Sigmoid colon (tissue), 7 donors: ENCODE data around the gene CHAC1. TPM values are rescaled to one million over a fixed set of nuclear protein-coding genes. Genes with fewer than 3 reads are reported as not detected.

ENCODE experiments used
- DNase-seq: peaks from one replicate; pipeline ENCODE4 v3.0.0-alpha.2; 2019
- H3K27ac ChIP-seq, 4 donors: fragments of 200-600 bp; sonication (generic); one replicate each; pipeline ENCODE4 v1.5.1; 2016 to 2019; ENCODE audit warnings: mild to moderate bottlenecking in 1 of 4
- H3K27me3 ChIP-seq, 3 donors: fragments of 200-600 bp; sonication (generic); one replicate each; pipeline ENCODE4 v1.5.1; 2019; ENCODE audit warnings: mild to moderate bottlenecking in 1 of 3
- H3K36me3 ChIP-seq, 4 donors: fragments of 200-600 bp; sonication (generic); one replicate each; pipeline ENCODE4 v1.5.1; 2016 to 2019
- H3K4me1 ChIP-seq, 4 donors: fragments of 200-600 bp; sonication (generic); one replicate each; pipeline ENCODE4 v1.5.1; 2017 to 2019
- H3K4me3 ChIP-seq, 4 donors: fragments of 200-600 bp; sonication (generic); one replicate each; pipeline ENCODE4 v1.5.1; 2017 to 2019; ENCODE audit warnings: mild to moderate bottlenecking in 2 of 4, moderate library complexity in 1 of 4
- H3K9me3 ChIP-seq, 4 donors: fragments of 200-600 bp in 3 of 4; sonication (generic) in 3 of 4; one replicate each; pipeline versions ENCODE4 v1.5.1 to v1.6.1; 2013 to 2019
- CTCF ChIP-seq, 4 experiments: fragments of 450-650 bp in 3 of 4; fragments of 200-600 bp in 1 of 4; IDR thresholded peaks; one replicate each; pipeline ENCODE4 v1.5.1; 2016 to 2019; ENCODE audit warnings: antibody characterized with exemption in 4 of 4, mild to moderate bottlenecking in 3 of 4, moderate library complexity in 2 of 4
- EP300 ChIP-seq, 4 donors: sonication (generic); formaldehyde crosslinking; IDR thresholded peaks; one replicate each; pipeline ENCODE4 v1.6.1; 2017; ENCODE audit warnings: antibody characterized with exemption in 4 of 4
- POLR2A ChIP-seq, 2 donors: fragments of 450-650 bp; IDR thresholded peaks; one replicate each; pipeline ENCODE4 v1.6.1; 2016; ENCODE audit warnings: antibody characterized with exemption in 2 of 2, mild to moderate bottlenecking in 2 of 2, moderate library complexity in 2 of 2
- POLR2AphosphoS5 ChIP-seq, 4 donors: sonication (generic); formaldehyde crosslinking; IDR thresholded peaks; one replicate each; pipeline ENCODE4 v1.6.1; 2017; ENCODE audit warnings: antibody characterized with exemption in 4 of 4
- WGBS, 2 donors: extraction: QIAGEN DNeasy Blood & Tissue Kit; methylation state at CpG; one replicate each; pipeline ENCODE4 v1.1.7; 2013; 5-methylcytosine and 5-hydroxymethylcytosine counted together
- intact Hi-C: fragments of 100-400 bp; cut with DNase I; formaldehyde crosslinking; loops from one replicate; pipeline ENCODE4 v1.15.1; 2023
- polyA plus RNA-seq, 3 donors: library from polyadenylated mRNA; stranded (reverse); fragments of 200-250 nt; gene quantifications; one replicate each; pipeline ENCODE4 v1.2.3, GENCODE V29; 2013
- small RNA-seq, 3 donors: library from RNA; depleted of rRNA; stranded (forward); fragments of <200 nt; gene quantifications; one replicate each; pipeline ENCODE3, GENCODE V24; 2016
- total RNA-seq, 4 donors: library from RNA; depleted of rRNA; stranded (reverse); fragments of >200 nt; gene quantifications; one replicate each; pipeline ENCODE4 v1.1.0, GENCODE V29; 2016
- donor health status: healthy with polysubstance abuse.
- donor health status: Bipolar disorder and iron deficiency.
- donor health status: healthy.

CHAC1 gene
- total and polyA plus RNA-seq, 7 donors, result 0.66 to 31.4 (median 3.0) TPM

- no peak overlapping the region for H3K4me3 ChIP-seq
- WGBS, 2 donors, result 90 to 91% methylated on average over 4 of the region's 4 CpGs
- no peak for DNase-seq
- no peak for TF ChIP-seq CTCF (IDR thresholded peaks at IDR 0.05)
- peaks cover 0 to 8% (median 8%) of the 10 kb centered on the region in 4 donors for H3K4me1 ChIP-seq
- no peaks in the 10 kb centered on the region for H3K9me3 ChIP-seq
- no peak overlapping the region for H3K27ac ChIP-seq
- H3K27me3 ChIP-seq, result no peaks in the 10 kb centered on the region
- peaks cover 11 to 58% (median 24%) of the 10 kb centered on the region in 4 donors for H3K36me3 ChIP-seq
- intact Hi-C loops, result no loop called here
Observed at GRCh38 chr15:40999190-40999589, 45.9 kb downstream of the CHAC1 start.

GRCh38 chr15:41001524-41002214, 48.4 kb downstream of the CHAC1 start:
- peaks cover 0 to 8% (median 8%) of the 10 kb centered on the region in 4 donors for H3K4me1 ChIP-seq
- H3K4me3 ChIP-seq, result no peak overlapping the region
- intact Hi-C loops, result no loop called here
- no peaks in the 10 kb centered on the region for H3K9me3 ChIP-seq
- H3K36me3 ChIP-seq, result peaks cover 3 to 48% (median 14%) of the 10 kb centered on the region in 4 donors
- no peak for DNase-seq
- WGBS, 2 donors, result 12 to 64% methylated on average over 5 of the region's 5 CpGs
- peak overlapping the region in 1 of 4 donors; percentile 20 for H3K27ac ChIP-seq
- no peaks in the 10 kb centered on the region for H3K27me3 ChIP-seq
- TF ChIP-seq POLR2AphosphoS5 (IDR thresholded peaks at IDR 0.05), result no peak
- TF ChIP-seq EP300 (IDR thresholded peaks at IDR 0.05), result no peak

GRCh38 chr15:41004490-41004889, 51.2 kb downstream of the CHAC1 start:
- Histone ChIP-seq H3K36me3 (peaks cover 0 to 35% (median 9%) of the 10 kb centered on the region in 4 donors), H3K4me1 (peaks cover 0 to 8% (median 8%) of the 10 kb centered on the region in 4 donors), H3K27me3 (no peaks in the 10 kb centered on the region), H3K9me3 (no peaks in the 10 kb centered on the region), H3K4me3 (no peak overlapping the region), H3K27ac (no peak overlapping the region)
- intact Hi-C loops, result no loop called here
- DNase-seq, result no peak
- no peak for TF ChIP-seq CTCF (IDR thresholded peaks at IDR 0.05)
- no peak for TF ChIP-seq POLR2A (IDR thresholded peaks at IDR 0.05)
- no peak for TF ChIP-seq EP300 (IDR thresholded peaks at IDR 0.05)
- TF ChIP-seq POLR2AphosphoS5 (IDR thresholded peaks at IDR 0.05), result no peak
- WGBS, 2 donors, result 70 to 87% methylated on average over 3 of the region's 3 CpGs

Small RNA genes within 50 kb of the gene (small RNA-seq; reads per million reads assigned to genes)
- 0 reads per million in 3 donors for gene ISCA1P4

Other genes with a start within 250 kb of the CHAC1 start
- 10 to 100 TPM; 20.8 to 26.4 (median 22.4) TPM for gene RMDN3, start 198.2 kb upstream of the CHAC1 start, total RNA-seq
- gene RMDN3, start 198.2 kb upstream of the CHAC1 start, polyA plus RNA-seq, result 10 to 100 TPM in 1 of 3 donors, 1 to 10 TPM in 2; 7.9 to 32.7 (median 9.6) TPM
- 10 to 100 TPM in 3 of 4 donors, 1 to 10 TPM in 1; 2.2 to 27.8 (median 15.8) TPM for gene GCHFR, start 189.4 kb upstream of the CHAC1 start, total RNA-seq
- gene GCHFR, start 189.4 kb upstream of the CHAC1 start, polyA plus RNA-seq, result 10 to 100 TPM; 45.0 to 71.7 (median 54.6) TPM
- under 1 TPM in 3 of 4 donors, not detected in 1; 0.28 to 0.71 (median 0.66) TPM for gene C15orf62, start 183.5 kb upstream of the CHAC1 start, total RNA-seq
- gene C15orf62, start 183.5 kb upstream of the CHAC1 start, polyA plus RNA-seq, result 1 to 10 TPM in 1 of 3 donors, not detected in 2; 1.1 TPM
- gene ZFYVE19, start 146.4 kb upstream of the CHAC1 start, total RNA-seq, result 10 to 100 TPM; 17.5 to 49.6 (median 29.9) TPM
- 10 to 100 TPM; 14.4 to 32.4 (median 28.7) TPM for gene ZFYVE19, start 146.4 kb upstream of the CHAC1 start, polyA plus RNA-seq
- gene DNAJC17, start 146.0 kb upstream of the CHAC1 start, total RNA-seq, result 10 to 100 TPM in 2 of 4 donors, 1 to 10 TPM in 2; 9.1 to 25.8 (median 12.8) TPM
- gene DNAJC17, start 146.0 kb upstream of the CHAC1 start, polyA plus RNA-seq, result 10 to 100 TPM; 46.5 to 56.4 (median 46.8) TPM
- not detected for gene PPP1R14D, start 124.8 kb upstream of the CHAC1 start, total RNA-seq
- gene PPP1R14D, start 124.8 kb upstream of the CHAC1 start, polyA plus RNA-seq, result 100 to 1,000 TPM; 211 to 395 (median 212) TPM
- gene SPINT1, start 109.4 kb upstream of the CHAC1 start, total RNA-seq, result 1 to 10 TPM; 1.1 to 3.8 (median 1.9) TPM
- gene SPINT1, start 109.4 kb upstream of the CHAC1 start, polyA plus RNA-seq, result 100 to 1,000 TPM in 1 of 3 donors, 10 to 100 TPM in 2; 52.5 to 146 (median 56.5) TPM
- not detected for gene RHOV, start 79.2 kb upstream of the CHAC1 start, total RNA-seq
- 1 to 10 TPM; 4.8 to 8.1 (median 5.2) TPM for gene RHOV, start 79.2 kb upstream of the CHAC1 start, polyA plus RNA-seq
- gene VPS18, start 59.0 kb upstream of the CHAC1 start, total RNA-seq, result 10 to 100 TPM; 17.4 to 19.6 (median 19.0) TPM
- gene VPS18, start 59.0 kb upstream of the CHAC1 start, polyA plus RNA-seq, result 10 to 100 TPM in 1 of 3 donors, 1 to 10 TPM in 2; 4.8 to 15.1 (median 6.7) TPM
- gene DLL4, start 24.1 kb upstream of the CHAC1 start, total RNA-seq, result 1 to 10 TPM; 3.5 to 5.4 (median 4.6) TPM
- gene DLL4, start 24.1 kb upstream of the CHAC1 start, polyA plus RNA-seq, result 10 to 100 TPM in 1 of 3 donors, 1 to 10 TPM in 2; 1.6 to 12.2 (median 3.6) TPM
- gene INO80, start 162.8 kb downstream of the CHAC1 start, total RNA-seq, result 10 to 100 TPM; 17.1 to 36.6 (median 19.4) TPM
- gene INO80, start 162.8 kb downstream of the CHAC1 start, polyA plus RNA-seq, result 10 to 100 TPM in 1 of 3 donors, 1 to 10 TPM in 2; 7.2 to 17.9 (median 7.9) TPM